Gastroesophageal sphincter (tissue), 4 donors: Measurements from ENCODE around the gene WDR37. TPM values are rescaled to one million over a fixed set of nuclear protein-coding genes. Genes with fewer than 3 reads are reported as not detected.

Experiments used
- ATAC-seq: fragments of 150-250 bp; one replicate; pipeline ENCODE4 v1.9.1; 2016; ENCODE audit warnings: mild to moderate bottlenecking, moderate library complexity
- H3K27ac ChIP-seq, 4 donors: fragments of 200-600 bp; sonication (generic) in 3 of 4; 1 replicate in 3 of 4; 2 replicates in 1 of 4; pipeline ENCODE4 v1.5.1; 2016 to 2019
- H3K27me3 ChIP-seq: fragments of 200-600 bp; sonication (generic); one replicate; pipeline ENCODE4 v1.5.1; 2019
- H3K36me3 ChIP-seq, 2 donors: fragments of 200-600 bp; sonication (generic); one replicate each; pipeline ENCODE4 v1.5.1; 2019; ENCODE audit warnings: control low read depth in 1 of 2
- H3K4me1 ChIP-seq, 3 donors: fragments of 200-600 bp; sonication (generic); 1 replicate in 2 of 3; 2 replicates in 1 of 3; pipeline ENCODE4 v1.5.1; 2016 to 2019; ENCODE audit warnings: control low read depth in 2 of 3
- H3K4me3 ChIP-seq, 2 donors: fragments of 200-600 bp; sonication (generic); one replicate each; pipeline ENCODE4 v1.5.1; 2019; ENCODE audit warnings: mild to moderate bottlenecking in 1 of 2, moderate library complexity in 1 of 2
- H3K9me3 ChIP-seq, 3 donors: fragments of 200-600 bp; sonication (generic); one replicate each; pipeline ENCODE4 v1.5.1; 2017 to 2019; ENCODE audit warnings: control low read depth in 2 of 3
- EP300 ChIP-seq: sonication (generic); formaldehyde crosslinking; IDR thresholded peaks from one replicate; pipeline ENCODE4 v1.6.1; 2017; ENCODE audit warnings: antibody characterized with exemption, mild to moderate bottlenecking
- POLR2A ChIP-seq, 2 donors: fragments of 450-650 bp; IDR thresholded peaks; one replicate each; pipeline ENCODE4 v1.6.1; 2017; ENCODE audit warnings: antibody characterized with exemption in 2 of 2, mild to moderate bottlenecking in 2 of 2, moderate library complexity in 1 of 2
- POLR2AphosphoS5 ChIP-seq: sonication (generic); formaldehyde crosslinking; IDR thresholded peaks from one replicate; pipeline ENCODE4 v1.6.1; 2017; ENCODE audit warnings: antibody characterized with exemption
- WGBS, 2 donors: methylation state at CpG; one replicate each; pipeline ENCODE4 v1.1.5; 2018; ENCODE audit warnings: low coverage in 1 of 2; 5-methylcytosine and 5-hydroxymethylcytosine counted together
- total RNA-seq, 4 donors: library from RNA; depleted of rRNA; stranded (reverse); fragments of >200 nt; gene quantifications; one replicate each; pipeline ENCODE4 v1.1.0, GENCODE V29; 2016
- TF ChIP-seq, protein P1 (sequence below), 4 experiments: fragments of 200-600 bp in 2 of 4; fragments of 450-650 bp in 2 of 4; sonication (generic) in 1 of 4; IDR thresholded peaks; one replicate each; pipeline ENCODE4 v1.5.1; 2017 to 2019; ENCODE audit warnings: antibody characterized with exemption in 4 of 4, mild to moderate bottlenecking in 2 of 4, moderate library complexity in 2 of 4

WDR37 gene
- total RNA-seq, 4 donors from 2014 or later: 11.4 to 16.7 (median 13.9) TPM

DNA sequence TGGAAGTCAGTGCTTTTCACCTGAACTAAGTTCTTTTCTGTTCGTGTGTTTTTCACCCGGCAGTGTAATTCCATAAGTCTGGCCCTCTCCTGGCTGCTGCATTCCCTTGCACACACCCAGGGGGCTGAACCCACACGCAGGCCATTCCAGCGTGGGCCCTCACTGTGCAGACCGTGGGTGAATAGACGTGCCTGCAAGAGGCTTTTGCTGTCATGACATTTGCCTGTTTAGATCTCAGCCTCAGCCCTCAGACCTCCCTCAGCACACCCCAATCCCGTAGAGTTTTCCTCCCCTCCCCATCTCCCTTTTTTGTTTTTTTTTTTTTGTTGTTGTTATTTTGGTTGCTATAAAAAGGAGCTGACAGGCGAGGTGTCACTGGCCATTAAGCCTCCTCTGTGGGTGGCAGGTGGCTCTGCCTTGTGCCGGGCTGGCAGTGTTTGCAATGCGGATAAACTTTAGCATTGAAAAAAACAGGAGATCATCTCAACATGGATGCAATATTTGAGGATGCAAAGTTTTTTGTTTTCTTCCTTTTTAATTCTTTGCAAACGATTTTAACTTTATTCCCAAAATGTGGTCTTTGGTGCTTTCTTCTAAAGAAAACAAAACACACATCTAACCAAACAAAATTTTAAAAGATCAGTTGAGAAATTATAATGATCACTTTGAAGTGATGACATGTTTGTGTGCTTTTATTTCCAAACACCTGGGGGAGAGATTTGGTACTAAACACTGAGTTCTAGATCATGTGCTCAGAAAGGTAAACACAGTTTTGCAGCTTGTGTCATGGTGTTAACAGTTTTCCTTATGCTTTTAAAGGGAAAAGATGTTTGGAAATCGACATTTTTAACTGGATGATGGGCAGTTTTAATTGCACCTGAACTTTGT, 58.8 kb downstream of the WDR37 start:
- H3K4me3 ChIP-seq: no peak overlapping the region
- no peaks in the 10 kb centered on the region for H3K9me3 ChIP-seq
- TF ChIP-seq POLR2A (IDR thresholded peaks at IDR 0.05) (no peak), POLR2AphosphoS5 (no peak), EP300 (no peak)
- TF ChIP-seq, protein P1, sequence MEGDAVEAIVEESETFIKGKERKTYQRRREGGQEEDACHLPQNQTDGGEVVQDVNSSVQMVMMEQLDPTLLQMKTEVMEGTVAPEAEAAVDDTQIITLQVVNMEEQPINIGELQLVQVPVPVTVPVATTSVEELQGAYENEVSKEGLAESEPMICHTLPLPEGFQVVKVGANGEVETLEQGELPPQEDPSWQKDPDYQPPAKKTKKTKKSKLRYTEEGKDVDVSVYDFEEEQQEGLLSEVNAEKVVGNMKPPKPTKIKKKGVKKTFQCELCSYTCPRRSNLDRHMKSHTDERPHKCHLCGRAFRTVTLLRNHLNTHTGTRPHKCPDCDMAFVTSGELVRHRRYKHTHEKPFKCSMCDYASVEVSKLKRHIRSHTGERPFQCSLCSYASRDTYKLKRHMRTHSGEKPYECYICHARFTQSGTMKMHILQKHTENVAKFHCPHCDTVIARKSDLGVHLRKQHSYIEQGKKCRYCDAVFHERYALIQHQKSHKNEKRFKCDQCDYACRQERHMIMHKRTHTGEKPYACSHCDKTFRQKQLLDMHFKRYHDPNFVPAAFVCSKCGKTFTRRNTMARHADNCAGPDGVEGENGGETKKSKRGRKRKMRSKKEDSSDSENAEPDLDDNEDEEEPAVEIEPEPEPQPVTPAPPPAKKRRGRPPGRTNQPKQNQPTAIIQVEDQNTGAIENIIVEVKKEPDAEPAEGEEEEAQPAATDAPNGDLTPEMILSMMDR (IDR thresholded peaks at IDR 0.05): no peak
- H3K27me3 ChIP-seq: no peaks in the 10 kb centered on the region
- WGBS, 2 donors: 69 to 70% methylated on average over 7 to 12 of the region's 12 CpGs
- no peak overlapping the region for H3K27ac ChIP-seq
- peaks cover 0 to 95% of the 10 kb centered on the region in 2 donors for H3K36me3 ChIP-seq
- ATAC-seq: no peak
- H3K4me1 ChIP-seq: no peaks in the 10 kb centered on the region

DNA sequence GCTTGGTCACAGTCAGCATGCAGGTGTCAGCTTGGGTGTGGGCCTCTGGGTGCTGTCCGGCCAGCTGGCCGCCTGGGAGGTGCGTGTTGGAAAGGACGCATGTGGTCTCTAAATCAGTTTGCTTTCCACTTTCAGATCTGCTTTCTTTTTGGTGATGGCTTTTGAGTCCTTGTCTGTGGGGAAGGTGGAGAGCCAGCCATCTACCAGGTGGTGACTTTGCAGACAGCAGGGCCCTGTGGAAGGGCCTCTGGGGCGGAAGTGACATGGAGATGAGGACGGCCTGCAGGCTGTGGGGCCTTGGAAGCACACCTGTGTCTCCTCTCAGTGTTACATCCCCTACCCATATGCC, 59.4 kb downstream of the WDR37 start:
- TF ChIP-seq POLR2AphosphoS5 (no peak), POLR2A (IDR thresholded peaks at IDR 0.05) (no peak), EP300 (no peak)
- TF ChIP-seq, protein P1 (IDR thresholded peaks at IDR 0.05): no peak
- Histone ChIP-seq H3K4me1 (no peaks in the 10 kb centered on the region), H3K4me3 (no peak overlapping the region), H3K27ac (no peak overlapping the region), H3K9me3 (no peaks in the 10 kb centered on the region), H3K36me3 (peaks cover 0 to 95% of the 10 kb centered on the region in 2 donors), H3K27me3 (no peaks in the 10 kb centered on the region)
- ATAC-seq: no peak
- 33 to 80% methylated on average over 1 of the region's 6 CpGs for WGBS, 2 donors

DNA sequence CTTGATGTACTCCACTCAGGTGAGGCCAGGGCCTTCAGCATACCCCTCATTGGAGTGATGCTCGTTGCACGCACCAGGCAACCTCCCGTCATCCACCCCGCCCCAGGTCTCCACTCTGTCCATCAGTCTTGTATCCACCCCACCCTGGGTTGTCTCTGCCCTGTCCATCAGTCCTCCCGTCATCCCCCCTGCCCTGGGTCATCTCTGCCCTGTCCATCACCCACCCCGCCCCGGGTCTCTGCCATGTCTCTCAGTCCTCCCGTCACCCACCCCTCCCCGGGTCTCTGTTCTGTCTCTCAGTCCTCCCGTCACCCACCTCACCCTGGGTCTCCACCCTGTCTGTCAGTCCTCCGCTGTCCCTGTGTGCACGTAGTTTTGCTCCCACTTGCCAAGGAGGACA, 59.9 kb downstream of the WDR37 start:
- TF ChIP-seq EP300 (no peak), POLR2A (IDR thresholded peaks at IDR 0.05) (no peak), POLR2AphosphoS5 (no peak)
- TF ChIP-seq, protein P1 (IDR thresholded peaks at IDR 0.05): no peak
- no peaks in the 10 kb centered on the region for H3K27me3 ChIP-seq
- no peak overlapping the region for H3K27ac ChIP-seq
- H3K36me3 ChIP-seq: peaks cover 0 to 95% of the 10 kb centered on the region in 2 donors
- H3K4me3 ChIP-seq: no peak overlapping the region
- 94 to 96% methylated on average over 8 to 11 of the region's 12 CpGs for WGBS, 2 donors
- no peaks in the 10 kb centered on the region for H3K4me1 ChIP-seq
- ATAC-seq: no peak
- H3K9me3 ChIP-seq: no peaks in the 10 kb centered on the region

- ATAC-seq: no peak
- Histone ChIP-seq H3K36me3 (peaks cover 0 to 96% of the 10 kb centered on the region in 2 donors), H3K4me1 (no peaks in the 10 kb centered on the region), H3K27me3 (no peaks in the 10 kb centered on the region), H3K4me3 (no peak overlapping the region), H3K9me3 (no peaks in the 10 kb centered on the region), H3K27ac (no peak overlapping the region)
- 75 to 91% methylated on average over 4 to 7 of the region's 10 CpGs for WGBS, 2 donors
- no peak for TF ChIP-seq EP300
- TF ChIP-seq POLR2A (IDR thresholded peaks at IDR 0.05): no peak
- TF ChIP-seq, protein P1 (IDR thresholded peaks at IDR 0.05): no peak
- TF ChIP-seq POLR2AphosphoS5: no peak
Measured at GRCh38 chr10:1116696-1117280, 60.6 kb downstream of the WDR37 start.
